GM21515 (cell line): Measurements from ENCODE around the gene SNCB.

Experiments
- ATAC-seq: cut with Tn5 transposase; IDR thresholded peaks from one replicate; pipeline ENCODE4 v1.9.1; 2021; ENCODE audit not compliant: unreplicated experiment

The SNCB gene

GRCh38 chr5:176644878-176645670 is 14.7 kb upstream of the SNCB start:
- no peak for ATAC-seq

GRCh38 chr5:176644294-176644693 is 14.0 kb upstream of the SNCB start:
- no peak for ATAC-seq

- no peak for ATAC-seq
These were observed 13.3 kb upstream of the SNCB start for GRCh38 chr5:176643491-176644219.

- ATAC-seq: no peak
These were observed 12.5 kb upstream of the SNCB start for GRCh38 chr5:176642675-176643490.

- ATAC-seq: no peak
These were observed 10.3 kb upstream of the SNCB start for GRCh38 chr5:176640616-176641015.

GRCh38 chr5:176639981-176640380 is 9.6 kb upstream of the SNCB start:
- no peak for ATAC-seq

- no peak for ATAC-seq
These were observed 8.9 kb upstream of the SNCB start for GRCh38 chr5:176639208-176639607.

- no peak for ATAC-seq
These were observed 8.1 kb upstream of the SNCB start for GRCh38 chr5:176638437-176638836.

- ATAC-seq: no peak
These were observed 7.2 kb upstream of the SNCB start for GRCh38 chr5:176637556-176637955.

GRCh38 chr5:176636426-176636825 is 6.1 kb upstream of the SNCB start:
- ATAC-seq: no peak

GRCh38 chr5:176633598-176633997 is 3.3 kb upstream of the SNCB start:
- ATAC-seq: no peak

- no peak for ATAC-seq
These were observed 2.4 kb upstream of the SNCB start for GRCh38 chr5:176632745-176633144.

GRCh38 chr5:176631383-176632200 is 1.3 kb upstream of the SNCB start:
- ATAC-seq: no peak

GRCh38 chr5:176630681-176631222 is 418 bp upstream of the SNCB start:
- no peak for ATAC-seq

GRCh38 chr5:176629317-176629852 is 949 bp downstream of the SNCB start:
- no peak for ATAC-seq

GRCh38 chr5:176628406-176629228 is 1.7 kb downstream of the SNCB start:
- ATAC-seq: no peak

- ATAC-seq: no peak
These were observed 2.8 kb downstream of the SNCB start for GRCh38 chr5:176627582-176627981.

GRCh38 chr5:176626876-176627236 is 3.5 kb downstream of the SNCB start:
- ATAC-seq: no peak
